NCI-H1436 (cell line): ENCODE results near the gene TPK1.
A peak's percentile ranks its signal among the peaks of the same experiment; 100 is the strongest.
"Not testable (repeated sequence)": the region's sequence is repeated elsewhere in the genome, so short reads cannot be mapped to it uniquely, and the experiment has no call there.

ENCODE experiments used
- DNase-seq: peaks from one replicate; lab custom pipeline; 2025; lab: John Stamatoyannopoulos, UW

Gene TPK1

GRCh38 chr7:144822223-144822622 is 13.6 kb downstream of the TPK1 start:
- DNase-seq: no peak

DNA sequence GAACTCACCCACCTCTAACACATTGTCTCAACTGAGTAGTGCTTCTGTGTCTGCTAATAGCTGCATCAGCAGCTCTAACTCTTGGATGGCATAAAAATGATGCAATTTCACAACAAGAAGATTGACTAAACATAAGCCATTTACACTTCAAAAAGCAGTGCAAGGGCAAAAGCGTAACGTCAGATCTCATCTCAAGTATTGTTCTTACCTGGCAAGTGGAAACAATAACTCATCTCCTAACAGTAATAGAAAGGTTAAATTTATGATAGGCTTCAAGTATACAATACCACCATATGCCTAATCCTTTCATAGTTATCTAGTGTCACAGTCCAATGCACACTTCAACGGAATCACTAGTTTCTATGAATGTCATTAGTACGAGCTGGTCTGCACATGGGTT is 14.8 kb downstream of the TPK1 start:
- peak; percentile 29 for DNase-seq

- DNase-seq: no peak
These were observed 15.3 kb downstream of the TPK1 start for GRCh38 chr7:144820552-144820951.

- no peak for DNase-seq
These were observed 16.3 kb downstream of the TPK1 start for GRCh38 chr7:144819566-144819965.

- DNase-seq: no peak
These were observed 17.3 kb downstream of the TPK1 start for GRCh38 chr7:144818511-144818910.

- no peak for DNase-seq
These were observed 18.9 kb downstream of the TPK1 start for GRCh38 chr7:144817001-144817400.

GRCh38 chr7:144814299-144814698 is 21.6 kb downstream of the TPK1 start:
- DNase-seq: no peak

DNA sequence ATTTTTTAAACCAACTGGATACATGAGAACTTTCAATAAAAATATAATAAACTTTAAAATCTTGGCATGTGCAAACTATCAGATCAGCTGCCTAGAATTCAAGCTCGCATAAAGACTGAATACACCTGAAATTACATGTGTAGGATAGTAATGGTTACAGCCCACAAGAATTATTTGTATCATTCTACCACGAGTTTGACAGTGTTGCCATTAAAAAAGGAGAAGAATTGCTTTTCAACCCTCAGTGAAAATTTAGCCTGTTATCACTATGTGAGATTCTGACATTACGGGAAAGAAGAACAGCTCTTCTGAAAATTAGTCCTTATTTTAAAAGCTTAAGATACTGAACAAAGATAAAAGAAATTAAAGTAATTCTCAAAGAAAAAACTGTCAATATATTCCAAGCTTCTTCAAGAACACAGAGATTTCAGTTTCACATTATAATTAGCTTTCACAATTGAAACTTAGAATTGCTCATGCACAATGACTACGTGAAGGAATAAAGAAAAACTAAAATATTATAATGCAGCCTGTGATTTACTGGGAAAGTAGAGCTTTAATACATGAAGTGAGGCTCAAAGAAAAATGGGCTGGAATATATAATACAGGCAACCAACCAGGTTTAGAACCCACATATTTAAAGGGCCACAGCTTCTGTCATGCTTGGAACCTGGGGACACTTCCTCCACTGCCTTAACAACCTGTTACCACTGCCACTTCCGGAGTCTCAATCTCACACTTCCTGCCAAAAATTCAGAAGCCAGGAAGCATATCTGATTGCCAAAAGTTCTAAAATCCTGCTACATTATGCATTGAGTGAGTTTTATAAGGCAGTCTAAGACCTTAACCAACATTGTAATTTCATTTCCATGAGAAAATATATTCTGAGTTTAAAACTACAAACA is 23.2 kb downstream of the TPK1 start:
- DNase-seq: no peak

- DNase-seq: no peak
These were observed 30.1 kb downstream of the TPK1 start for GRCh38 chr7:144805627-144806239.

DNA sequence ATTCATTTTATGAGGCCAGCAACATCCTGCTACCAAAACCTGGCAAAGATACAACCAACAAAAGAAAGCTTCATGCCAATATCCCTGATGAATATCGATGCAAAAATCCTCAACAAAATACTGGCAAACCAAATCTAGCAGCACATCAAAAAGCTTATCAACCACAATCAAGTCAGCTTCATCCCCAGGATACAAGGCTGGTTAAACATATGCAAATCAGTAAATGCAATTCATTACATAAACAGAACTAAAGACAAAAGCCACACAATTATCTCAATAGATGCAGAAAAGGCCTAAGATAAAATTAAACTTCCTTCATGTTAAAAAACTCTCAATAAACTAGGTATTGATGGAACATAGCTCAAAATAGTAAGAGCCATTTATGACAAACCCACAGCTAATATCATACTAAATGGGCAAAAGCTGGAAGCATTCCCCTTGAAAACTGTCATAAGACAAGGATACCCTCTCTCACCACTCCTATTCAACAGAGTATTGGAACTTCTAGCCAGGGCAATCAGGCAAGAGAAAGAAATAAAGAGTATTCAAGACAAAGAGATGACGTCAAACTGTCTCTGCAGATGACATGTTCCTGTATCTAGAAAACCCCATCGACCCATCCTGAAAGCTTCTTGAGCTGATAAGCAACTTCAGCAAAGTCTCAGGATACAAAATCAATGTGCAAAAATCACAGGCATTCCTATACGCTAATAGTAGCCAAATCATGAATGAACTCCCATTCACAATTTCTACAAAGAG is 35.0 kb downstream of the TPK1 start:
- DNase-seq: not testable (repeated sequence)

GRCh38 chr7:144796919-144797318 is 38.9 kb downstream of the TPK1 start:
- no peak for DNase-seq

- DNase-seq: no peak
These were observed 43.8 kb downstream of the TPK1 start for GRCh38 chr7:144792050-144792449.

GRCh38 chr7:144791488-144791887 is 44.4 kb downstream of the TPK1 start:
- DNase-seq: no peak

DNA sequence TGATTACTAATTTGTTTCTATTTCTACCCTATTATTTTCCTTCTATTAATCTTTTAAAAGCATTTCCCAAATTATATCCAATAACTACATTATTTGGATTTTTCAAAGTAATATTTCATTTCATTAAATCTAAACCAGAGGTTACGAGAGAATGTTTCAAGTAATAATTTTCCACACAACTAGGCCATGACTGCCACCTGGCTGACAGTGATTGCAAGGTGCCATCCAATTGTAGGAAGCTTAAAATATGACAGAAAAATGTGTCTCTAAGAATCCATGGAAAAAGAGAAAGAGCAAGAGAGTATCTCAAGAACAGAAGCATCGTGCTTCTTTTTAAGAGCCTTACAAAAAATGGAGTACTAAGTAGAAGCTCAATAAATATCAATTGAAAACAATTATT is 48.7 kb downstream of the TPK1 start:
- DNase-seq: no peak

DNA sequence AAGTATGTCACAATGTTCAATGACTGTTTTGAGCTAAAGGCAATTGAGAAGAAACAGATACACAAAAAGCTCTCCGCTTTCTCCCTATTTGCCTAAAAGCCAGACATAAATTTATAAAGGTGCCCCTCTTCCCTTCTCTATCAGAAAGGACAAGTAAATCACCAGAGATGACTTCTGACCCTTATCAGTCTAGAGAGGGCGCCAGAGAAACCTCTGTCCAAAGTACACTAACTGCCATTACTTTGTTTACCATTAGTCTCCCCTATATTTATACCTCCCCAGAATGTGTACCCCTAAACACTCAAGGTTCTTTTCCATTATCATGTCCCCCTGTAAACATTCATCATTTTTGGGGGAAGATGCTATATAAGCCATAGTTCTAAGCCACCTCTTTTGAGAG is 49.3 kb downstream of the TPK1 start:
- DNase-seq: no peak

- no peak for DNase-seq
These were observed 49.8 kb downstream of the TPK1 start for GRCh38 chr7:144786079-144786478.

DNA sequence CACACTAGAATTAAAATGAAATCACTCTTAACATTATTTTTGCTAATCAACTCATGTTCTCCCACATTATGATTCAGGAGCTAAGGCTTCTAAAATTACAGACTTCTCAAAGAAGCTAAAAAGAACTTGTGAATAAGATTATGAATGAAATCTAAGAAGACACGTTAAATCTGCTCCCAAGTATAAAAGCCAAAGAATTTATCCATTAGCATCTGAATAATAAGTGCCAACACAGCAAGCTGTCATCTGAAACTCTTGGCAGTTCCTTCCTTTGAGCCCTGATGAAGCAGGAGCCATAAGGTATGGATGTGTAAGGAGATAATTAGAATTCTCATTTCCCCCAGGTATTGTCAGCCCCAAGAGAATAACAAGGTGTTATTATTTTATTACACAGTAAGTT is 50.3 kb downstream of the TPK1 start:
- no peak for DNase-seq

DNA sequence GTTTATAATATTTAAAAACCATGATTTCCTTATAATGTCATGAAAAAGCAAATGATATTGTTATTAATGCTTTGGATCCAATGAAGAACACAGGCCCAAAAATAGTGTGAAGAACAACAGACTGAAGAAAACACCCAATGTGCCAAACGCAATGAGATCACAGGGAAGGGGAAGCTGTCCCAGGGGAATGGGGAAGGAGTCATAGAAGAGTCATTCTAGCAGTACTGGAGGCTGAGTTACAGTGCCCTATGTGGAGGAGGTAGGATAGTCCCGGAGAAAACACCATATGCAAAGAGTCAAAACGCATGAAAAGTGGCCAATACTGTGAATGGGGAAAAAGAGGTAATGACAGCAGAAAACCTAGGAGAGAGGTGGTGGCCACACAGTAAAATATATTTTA is 50.9 kb downstream of the TPK1 start:
- DNase-seq: no peak

DNA sequence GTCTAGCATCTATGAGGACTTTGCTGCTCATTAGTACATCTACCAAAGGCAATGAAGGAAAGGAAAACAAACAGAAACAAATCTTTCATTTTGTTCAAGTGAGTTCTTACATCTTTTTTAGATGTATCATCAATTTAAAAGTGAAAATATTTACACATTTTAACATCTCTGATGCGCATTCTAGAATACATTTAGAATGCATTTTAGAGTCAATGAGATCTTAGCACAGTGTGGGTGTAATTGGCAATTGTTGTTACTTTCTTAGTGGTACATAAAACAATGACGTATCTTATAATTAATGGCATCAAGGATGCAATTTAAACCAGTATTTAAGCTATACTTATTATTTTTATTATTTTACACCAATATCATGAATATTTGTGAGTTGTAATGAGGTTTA is 51.4 kb downstream of the TPK1 start:
- DNase-seq: no peak

DNA sequence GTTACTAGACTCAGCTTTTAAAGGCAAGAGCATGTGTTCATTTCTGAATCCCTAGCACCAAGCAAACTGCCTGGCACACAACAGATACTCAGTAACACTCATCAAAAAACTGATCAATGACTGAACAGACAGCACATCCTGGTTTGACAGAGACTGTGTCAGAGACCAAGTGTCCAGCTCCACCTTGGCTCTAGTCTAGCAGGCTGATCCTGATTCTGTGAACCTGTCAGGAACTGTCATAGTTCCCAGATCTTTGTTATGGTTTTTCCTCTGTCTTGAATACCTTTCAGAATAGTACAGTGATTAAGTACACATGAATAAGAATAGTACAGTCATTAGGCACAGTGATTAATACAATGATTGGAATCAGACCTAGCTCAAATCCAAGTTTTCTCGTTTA is 53.0 kb downstream of the TPK1 start:
- DNase-seq: no peak

DNA sequence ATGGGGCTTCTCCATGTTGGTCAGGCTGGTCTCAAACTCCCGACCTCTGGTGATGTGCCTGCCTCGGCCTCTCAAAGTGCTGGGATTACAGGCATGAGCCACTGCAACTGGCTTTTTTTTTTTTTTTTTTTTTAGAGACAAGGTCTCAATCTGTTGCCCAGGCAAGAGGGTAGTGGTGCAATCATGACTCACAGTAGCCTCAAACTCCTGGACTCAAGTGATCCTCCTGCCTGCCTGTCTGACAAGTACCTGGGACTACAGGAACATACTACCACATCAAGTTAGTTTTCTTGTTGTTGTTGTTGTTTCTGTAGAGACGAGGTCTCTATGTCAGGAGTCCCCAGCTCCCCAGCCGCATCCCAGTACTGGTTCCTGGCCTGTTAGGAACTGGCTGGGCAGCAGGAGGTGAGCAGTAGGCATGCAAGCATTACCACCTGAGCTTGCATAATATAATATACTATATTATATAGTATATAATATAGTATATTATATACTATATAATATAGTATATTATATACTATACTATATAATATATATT is 55.7 kb downstream of the TPK1 start:
- no peak for DNase-seq

- not testable (repeated sequence) for DNase-seq
These were observed 58.0 kb downstream of the TPK1 start for GRCh38 chr7:144777889-144778288.
